Activated B cell treated with CpG ODN at 0.5 μM for 24 hours (primary cell): ENCODE measurements around the gene C5orf47. TPM values are rescaled to one million over a fixed set of nuclear protein-coding genes. Genes with fewer than 3 reads are reported as not detected.

Source experiments
- ATAC-seq: fragments of 200-7000 bp; cut with Tn5 transposase; one replicate; pipeline ENCODE4 v1.10.0; 2021; ENCODE audit warnings: low read depth, mild to moderate bottlenecking, moderate library complexity
- CTCF ChIA-PET: fragments of 350-600 bp; sonication (Branson Sonifier 250); formaldehyde crosslinking; loops from one replicate; lab custom pipeline; 2021; ENCODE audit warnings: antibody characterized with exemption; lab: Charles Lee
- POLR2A ChIA-PET: fragments of 350-600 bp; sonication (Branson Sonifier 250); formaldehyde crosslinking; loops from one replicate; lab custom pipeline; 2021; ENCODE audit warnings: antibody characterized with exemption; lab: Charles Lee
- DNase-seq: peaks from one replicate; pipeline ENCODE4 v3.0.0; 2022
- H3K27ac Mint-ChIP-seq: one replicate; pipeline ENCODE4 v1.8.0; 2020; ENCODE audit warnings: mixed read lengths
- H3K27me3 Mint-ChIP-seq: one replicate; pipeline ENCODE4 v1.8.0; 2021; ENCODE audit warnings: mixed read lengths
- H3K36me3 Mint-ChIP-seq: one replicate; pipeline ENCODE4 v1.8.0; 2021; ENCODE audit warnings: low read depth, mixed read lengths
- H3K4me1 Mint-ChIP-seq: one replicate; pipeline ENCODE4 v1.8.0; 2021; ENCODE audit warnings: mixed read lengths
- H3K4me3 Mint-ChIP-seq: one replicate; pipeline ENCODE4 v1.8.0; 2020; ENCODE audit warnings: mild to moderate bottlenecking, mixed read lengths
- H3K9me3 Mint-ChIP-seq: one replicate; pipeline ENCODE4 v1.8.0; 2020; ENCODE audit warnings: mixed read lengths
- CTCF ChIP-seq: fragments of 200-600 bp; IDR thresholded peaks from one replicate; pipeline ENCODE4 v1.8.0; 2022; ENCODE audit warnings: antibody characterized with exemption, mild to moderate bottlenecking
- intact Hi-C: fragments of 100-400 bp; cut with micrococcal nuclease; formaldehyde crosslinking; loops from one replicate; pipeline ENCODE4 v1.15.1; 2024
- total RNA-seq: library from RNA; stranded (reverse); gene quantifications from 2 replicates; pipeline ENCODE4 v1.2.3, GENCODE V29; 2022

The C5orf47 gene
- total RNA-seq, 1 donor from 2014 or later: not detected

GRCh38 chr5:173964506-173964905, 24.5 kb upstream of the C5orf47 start:
- Mint-ChIP-seq H3K9me3 (no peaks in the 10 kb centered on the region), H3K4me3 (no peak overlapping the region), H3K4me1 (no peaks in the 10 kb centered on the region), H3K27ac (no peak overlapping the region), H3K27me3 (no peaks in the 10 kb centered on the region), H3K36me3 (peaks cover 2% of the 10 kb centered on the region)
- intact Hi-C loops: no loop called here
- TF ChIP-seq CTCF: no peak
- CTCF ChIA-PET: no interaction called here
- POLR2A ChIA-PET: no interaction called here
- DNase-seq (no peak), ATAC-seq (no peak)

DNA sequence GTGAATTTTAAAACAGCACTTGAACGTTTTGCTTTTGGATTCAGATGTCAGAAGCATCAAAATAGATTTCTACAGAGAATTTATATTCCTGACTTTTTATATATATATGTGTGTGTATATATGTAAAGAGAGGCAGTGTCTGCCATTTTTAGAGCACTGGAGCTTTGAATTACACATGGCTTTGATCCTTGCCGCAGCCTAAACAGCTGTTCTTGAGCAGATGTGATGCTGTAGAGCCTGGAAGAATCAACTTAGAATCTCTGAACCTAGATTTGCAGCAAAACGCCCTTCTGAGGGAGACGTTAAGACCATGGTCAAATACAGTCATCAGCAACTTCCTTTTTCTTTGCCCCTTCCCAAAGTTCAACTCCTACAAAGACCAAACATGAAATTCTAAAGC, 21.7 kb upstream of the C5orf47 start:
- no peaks in the 10 kb centered on the region for H3K9me3 Mint-ChIP-seq
- H3K4me3 Mint-ChIP-seq: no peak overlapping the region
- POLR2A ChIA-PET: no interaction called here
- no peak for TF ChIP-seq CTCF
- CTCF ChIA-PET: interaction anchor here (1.2 kb wide), 1 partner anchor 351 kb away, joined by 3 read pairs; no protein-coding TSS in a partner anchor
- no peaks in the 10 kb centered on the region for H3K36me3 Mint-ChIP-seq
- no peaks in the 10 kb centered on the region for H3K4me1 Mint-ChIP-seq
- intact Hi-C loops: no loop called here
- H3K27ac Mint-ChIP-seq: no peak overlapping the region
- H3K27me3 Mint-ChIP-seq: peaks cover 9% of the 10 kb centered on the region
- ATAC-seq: no peak
- DNase-seq: no peak

GRCh38 chr5:173968154-173968797, 20.7 kb upstream of the C5orf47 start:
- ChIA-PET POLR2A (no interaction called here), CTCF (interaction anchor here (1.2 kb wide), 1 partner anchor 352 kb away, joined by 3 read pairs; no protein-coding TSS in a partner anchor)
- DNase-seq (no peak), ATAC-seq (no peak)
- H3K27me3 Mint-ChIP-seq: peaks cover 9% of the 10 kb centered on the region
- no peaks in the 10 kb centered on the region for H3K36me3 Mint-ChIP-seq
- H3K27ac Mint-ChIP-seq: no peak overlapping the region
- peaks cover 6% of the 10 kb centered on the region for H3K4me1 Mint-ChIP-seq
- no peak overlapping the region for H3K4me3 Mint-ChIP-seq
- no peak for TF ChIP-seq CTCF
- no peaks in the 10 kb centered on the region for H3K9me3 Mint-ChIP-seq
- intact Hi-C loops: no loop called here

GRCh38 chr5:173969167-173970049, 19.6 kb upstream of the C5orf47 start:
- POLR2A ChIA-PET: no interaction called here
- DNase-seq: no peak
- Mint-ChIP-seq H3K9me3 (no peaks in the 10 kb centered on the region), H3K27ac (no peak overlapping the region), H3K4me3 (no peak overlapping the region), H3K27me3 (peaks cover 12% of the 10 kb centered on the region), H3K36me3 (no peaks in the 10 kb centered on the region), H3K4me1 (peaks cover 10% of the 10 kb centered on the region)
- CTCF ChIA-PET: interaction anchor here (1.5 kb wide), 1 partner anchor 45 kb away, joined by 8 read pairs; no protein-coding TSS in a partner anchor
- TF ChIP-seq CTCF: no peak
- intact Hi-C loops: loop anchor here (5.0 kb wide), 1 partner anchor 343 kb away; no protein-coding TSS in a partner anchor
- no peak for ATAC-seq
